ENCODE data around the gene UNC5A. TPM values are rescaled to one million over a fixed set of nuclear protein-coding genes. Genes with fewer than 3 reads are reported as not detected.
"Not testable (repeated sequence)": the region's sequence is repeated elsewhere in the genome, so short reads cannot be mapped to it uniquely, and the experiment has no call there.

Gene UNC5A
- total RNA-seq, 1 donor from 2014 or later = 5.6 TPM

GRCh38 chr5:176873011-176873410, 62.7 kb downstream of the UNC5A start:
- H3K9me3 Mint-ChIP-seq (ENCODE audit: unreplicated experiment) = peaks cover 22% of the 10 kb centered on the region
- DNase-seq = peak; percentile 60
- not testable (repeated sequence) for H3K36me3 Mint-ChIP-seq (ENCODE audit: unreplicated experiment); H3K4me3 Mint-ChIP-seq (ENCODE audit: unreplicated experiment)
- peaks cover 22% of the 10 kb centered on the region for H3K4me1 Mint-ChIP-seq (ENCODE audit: low read depth, unreplicated experiment)
- peaks cover 33% of the 10 kb centered on the region for H3K27me3 Mint-ChIP-seq (ENCODE audit: unreplicated experiment)
- peak overlapping the region; percentile 94 for H3K27ac Mint-ChIP-seq (ENCODE audit: unreplicated experiment)

GRCh38 chr5:176873541-176874172, 63.3 kb downstream of the UNC5A start:
- no peak for TF ChIP-seq CTCF (IDR thresholded peaks at IDR 0.05; ENCODE audit: partially characterized antibody, unreplicated experiment)
- Mint-ChIP-seq H3K27me3 (ENCODE audit: unreplicated experiment) (peaks cover 36% of the 10 kb centered on the region), H3K27ac (ENCODE audit: unreplicated experiment) (peak overlapping the region; percentile 94), H3K36me3 (ENCODE audit: unreplicated experiment) (no peaks in the 10 kb centered on the region), H3K4me1 (ENCODE audit: low read depth, unreplicated experiment) (peaks cover 22% of the 10 kb centered on the region), H3K9me3 (ENCODE audit: unreplicated experiment) (peaks cover 22% of the 10 kb centered on the region), H3K4me3 (ENCODE audit: unreplicated experiment) (no peak overlapping the region)
- DNase-seq = no peak

- H3K27me3 Mint-ChIP-seq (ENCODE audit: unreplicated experiment) = peaks cover 32% of the 10 kb centered on the region
- no peak overlapping the region for H3K4me3 Mint-ChIP-seq (ENCODE audit: unreplicated experiment)
- H3K27ac Mint-ChIP-seq (ENCODE audit: unreplicated experiment) = peak overlapping the region; percentile 94
- H3K9me3 Mint-ChIP-seq (ENCODE audit: unreplicated experiment) = peaks cover 22% of the 10 kb centered on the region
- H3K36me3 Mint-ChIP-seq (ENCODE audit: unreplicated experiment) = no peaks in the 10 kb centered on the region
- DNase-seq = no peak
- no peak for TF ChIP-seq CTCF (IDR thresholded peaks at IDR 0.05; ENCODE audit: partially characterized antibody, unreplicated experiment)
- H3K4me1 Mint-ChIP-seq (ENCODE audit: low read depth, unreplicated experiment) = peaks cover 22% of the 10 kb centered on the region
Measured at GRCh38 chr5:176874198-176874780, 63.9 kb downstream of the UNC5A start.

GRCh38 chr5:176875014-176875550, 64.7 kb downstream of the UNC5A start:
- no peak for DNase-seq
- Mint-ChIP-seq H3K36me3 (ENCODE audit: unreplicated experiment) (no peaks in the 10 kb centered on the region), H3K4me1 (ENCODE audit: low read depth, unreplicated experiment) (peaks cover 22% of the 10 kb centered on the region), H3K9me3 (ENCODE audit: unreplicated experiment) (peaks cover 20% of the 10 kb centered on the region), H3K27me3 (ENCODE audit: unreplicated experiment) (peaks cover 29% of the 10 kb centered on the region), H3K4me3 (ENCODE audit: unreplicated experiment) (peak overlapping the region; percentile 79), H3K27ac (ENCODE audit: unreplicated experiment) (peak overlapping the region; percentile 90)
- TF ChIP-seq CTCF (IDR thresholded peaks at IDR 0.05; ENCODE audit: partially characterized antibody, unreplicated experiment) = no peak

GRCh38 chr5:176875783-176876505, 65.6 kb downstream of the UNC5A start:
- Mint-ChIP-seq H3K9me3 (ENCODE audit: unreplicated experiment) (peaks cover 20% of the 10 kb centered on the region), H3K36me3 (ENCODE audit: unreplicated experiment) (no peaks in the 10 kb centered on the region), H3K27me3 (ENCODE audit: unreplicated experiment) (peaks cover 24% of the 10 kb centered on the region), H3K27ac (ENCODE audit: unreplicated experiment) (peak overlapping the region; percentile 90), H3K4me1 (ENCODE audit: low read depth, unreplicated experiment) (peaks cover 22% of the 10 kb centered on the region), H3K4me3 (ENCODE audit: unreplicated experiment) (peak overlapping the region; percentile 79)
- TF ChIP-seq CTCF (IDR thresholded peaks at IDR 0.05; ENCODE audit: partially characterized antibody, unreplicated experiment) = no peak
- DNase-seq = peak; percentile 52

All from glutamatergic neuron (in vitro differentiated cells).